WERI-Rb-1 (cell line): ENCODE results near the gene BRIP1.

Experiments used
- DNase-seq: peaks from one replicate; pipeline ENCODE4 v3.0.0-alpha.2; 2020
- H3K27ac ChIP-seq: fragments of 250-450 bp; sonication (Bioruptor Pico); 2 replicates; pipeline ENCODE4 v1.5.1; 2020; ENCODE audit warnings: mild to moderate bottlenecking, moderate library complexity
- H3K27me3 ChIP-seq: fragments of 250-450 bp; sonication (Bioruptor Pico); 2 replicates; pipeline ENCODE4 v1.5.1; 2021; ENCODE audit warnings: mild to moderate bottlenecking, low read depth, moderate library complexity; ENCODE audit not compliant: insufficient read depth, severe bottlenecking
- H3K36me3 ChIP-seq: fragments of 250-450 bp; sonication (Bioruptor Pico); 2 replicates; pipeline ENCODE4 v1.5.1; 2020; ENCODE audit warnings: mild to moderate bottlenecking, moderate library complexity
- H3K4me3 ChIP-seq: 2 replicates; pipeline ENCODE4 v1.5.1; 2011; ENCODE audit warnings: low read depth, mild to moderate bottlenecking, control low read depth, low read length
- H3K9me3 ChIP-seq: fragments of 250-450 bp; sonication (Bioruptor Pico); 2 replicates; pipeline ENCODE4 v1.5.1; 2021; ENCODE audit warnings: mild to moderate bottlenecking, moderate library complexity; ENCODE audit not compliant: severe bottlenecking
- CTCF ChIP-seq: IDR thresholded peaks from 2 replicates; pipeline ENCODE4 v1.5.1; 2011; ENCODE audit warnings: low read depth, mild to moderate bottlenecking, control low read depth, inconsistent platforms, low read length

BRIP1 gene

GRCh38 chr17:61770043-61770442 lies 93.3 kb downstream of the BRIP1 start:
- TF ChIP-seq CTCF = no peak
- DNase-seq = peak; percentile 23
- H3K36me3 ChIP-seq = peaks cover 60% of the 10 kb centered on the region
- H3K4me3 ChIP-seq = no peak overlapping the region
- H3K27ac ChIP-seq = no peak overlapping the region
- H3K27me3 ChIP-seq = no peaks in the 10 kb centered on the region
- H3K9me3 ChIP-seq = peaks cover 6% of the 10 kb centered on the region

- peaks cover 6% of the 10 kb centered on the region for H3K9me3 ChIP-seq
- H3K27ac ChIP-seq = no peak overlapping the region
- TF ChIP-seq CTCF = no peak
- H3K36me3 ChIP-seq = peaks cover 64% of the 10 kb centered on the region
- DNase-seq = no peak
- no peaks in the 10 kb centered on the region for H3K27me3 ChIP-seq
- no peak overlapping the region for H3K4me3 ChIP-seq
Observed at GRCh38 chr17:61768405-61768804, 94.9 kb downstream of the BRIP1 start.

- no peaks in the 10 kb centered on the region for H3K27me3 ChIP-seq
- no peak overlapping the region for H3K27ac ChIP-seq
- DNase-seq = no peak
- no peak overlapping the region for H3K4me3 ChIP-seq
- no peak for TF ChIP-seq CTCF
- peaks cover 3% of the 10 kb centered on the region for H3K9me3 ChIP-seq
- H3K36me3 ChIP-seq = peaks cover 74% of the 10 kb centered on the region
Observed at GRCh38 chr17:61766520-61766919, 96.8 kb downstream of the BRIP1 start.

- Histone ChIP-seq H3K4me3 (no peak overlapping the region), H3K9me3 (no peaks in the 10 kb centered on the region), H3K36me3 (peaks cover 63% of the 10 kb centered on the region), H3K27ac (no peak overlapping the region), H3K27me3 (no peaks in the 10 kb centered on the region)
- TF ChIP-seq CTCF = no peak
- no peak for DNase-seq
Observed at GRCh38 chr17:61764846-61765245, 98.5 kb downstream of the BRIP1 start.

- TF ChIP-seq CTCF = no peak
- H3K36me3 ChIP-seq = peaks cover 56% of the 10 kb centered on the region
- H3K9me3 ChIP-seq = no peaks in the 10 kb centered on the region
- DNase-seq = no peak
- H3K27ac ChIP-seq = no peak overlapping the region
- no peak overlapping the region for H3K4me3 ChIP-seq
- H3K27me3 ChIP-seq = no peaks in the 10 kb centered on the region
Observed at GRCh38 chr17:61761827-61762226, 101.5 kb downstream of the BRIP1 start.

- Histone ChIP-seq H3K36me3 (peaks cover 58% of the 10 kb centered on the region), H3K9me3 (no peaks in the 10 kb centered on the region), H3K4me3 (no peak overlapping the region), H3K27ac (no peak overlapping the region), H3K27me3 (no peaks in the 10 kb centered on the region)
- DNase-seq = no peak
- TF ChIP-seq CTCF = no peak
Observed at GRCh38 chr17:61759362-61759761, 104.0 kb downstream of the BRIP1 start.
